ENCODE results near the gene TP53I11.

Gene TP53I11, protein sequence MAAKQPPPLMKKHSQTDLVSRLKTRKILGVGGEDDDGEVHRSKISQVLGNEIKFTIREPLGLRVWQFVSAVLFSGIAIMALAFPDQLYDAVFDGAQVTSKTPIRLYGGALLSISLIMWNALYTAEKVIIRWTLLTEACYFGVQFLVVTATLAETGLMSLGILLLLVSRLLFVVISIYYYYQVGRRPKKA

DNA sequence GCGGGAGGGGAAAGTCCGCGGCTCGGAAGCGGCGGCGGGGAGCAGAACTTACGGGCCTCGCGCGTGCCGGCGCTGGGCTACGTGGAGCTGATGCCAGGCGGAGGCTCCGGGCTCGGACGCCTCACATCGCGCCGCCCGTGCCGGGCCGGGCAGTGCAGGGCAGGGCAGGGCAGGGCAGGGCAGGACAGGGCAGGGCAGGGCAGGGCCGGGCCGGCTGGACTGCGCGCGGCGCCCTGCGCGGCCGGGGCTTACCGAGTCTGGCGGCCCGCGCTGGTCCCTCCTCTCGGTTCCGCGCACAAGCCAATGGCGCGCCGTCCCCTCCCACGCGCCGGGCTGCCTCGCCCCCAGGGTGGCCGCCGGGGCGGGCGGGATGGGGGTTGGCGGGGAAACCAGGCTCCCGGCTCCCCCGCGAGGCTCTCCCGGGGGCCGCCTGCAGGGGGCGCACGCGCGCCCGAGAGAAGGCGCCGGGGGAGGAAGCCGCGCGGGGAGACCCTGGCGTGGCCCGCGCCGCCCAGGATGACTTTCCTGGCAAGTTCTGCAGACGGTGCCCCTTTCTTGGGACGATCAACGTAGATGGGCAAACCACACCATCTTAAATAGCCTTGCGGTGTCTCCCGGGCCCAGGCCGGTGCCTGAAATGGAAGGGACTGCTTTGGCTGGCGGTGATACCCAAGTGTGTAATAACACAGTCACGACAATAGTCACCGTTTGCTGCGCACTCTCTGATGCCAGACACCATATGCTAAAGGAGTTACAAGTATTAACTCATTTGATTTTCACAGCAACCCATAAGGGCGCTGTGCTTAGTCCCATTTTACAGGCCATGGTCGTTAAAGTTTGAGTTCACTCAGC, at the start of gene TP53I11:
TSS of gene TP53I11 (minus strand) at position 259 of the 852 bp plus-strand sequence. CDS start 12,548 bp downstream, outside the sequence.
- DNase-seq (ENCODE audit: low read depth in 1 of 2, low spot score in 1 of 2): peak; percentile 41 to 62

DNA sequence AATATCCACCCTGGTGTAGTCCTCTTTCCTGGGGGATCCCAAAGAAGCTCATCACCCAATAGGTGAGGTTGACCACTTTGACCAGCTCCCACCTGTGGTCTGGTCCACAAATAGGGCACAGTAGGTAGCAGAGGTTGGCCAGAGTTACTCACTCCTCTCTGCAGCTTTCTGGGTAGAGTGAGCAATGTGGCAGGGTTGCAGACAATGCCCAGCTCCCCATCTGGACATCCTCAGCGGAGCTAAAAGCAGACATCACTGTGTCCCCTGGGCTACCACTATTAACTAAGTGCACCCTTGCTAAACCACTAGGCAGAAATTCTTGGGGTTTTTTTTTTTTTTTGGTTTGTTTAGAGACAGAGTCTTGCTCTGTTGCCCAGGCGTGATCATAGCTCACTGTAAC, 48.4 kb upstream of the TP53I11 start:
- no peak for DNase-seq (ENCODE audit: low read depth in 1 of 2, low spot score in 1 of 2)

DNA sequence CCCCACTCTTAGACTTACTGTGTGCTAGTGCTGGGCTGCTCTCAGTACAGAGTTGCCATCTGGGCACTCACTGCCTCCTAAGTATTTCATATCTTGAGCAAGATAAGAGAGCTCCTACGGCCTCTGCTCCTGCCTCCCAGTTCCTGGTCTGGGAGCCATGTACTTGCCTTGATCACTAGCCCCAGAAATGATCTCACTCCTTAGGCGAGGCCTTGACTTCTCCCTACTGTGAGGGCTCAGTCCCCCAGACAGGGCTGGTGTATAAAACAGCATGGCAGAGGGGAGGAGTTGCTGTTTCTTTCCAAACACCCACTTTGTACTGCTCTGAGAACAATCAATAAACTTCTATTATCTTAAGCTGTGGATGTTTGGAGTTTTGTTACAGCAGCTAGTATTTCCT, 47.4 kb upstream of the TP53I11 start:
- DNase-seq (ENCODE audit: low read depth in 1 of 2, low spot score in 1 of 2): no peak

DNA sequence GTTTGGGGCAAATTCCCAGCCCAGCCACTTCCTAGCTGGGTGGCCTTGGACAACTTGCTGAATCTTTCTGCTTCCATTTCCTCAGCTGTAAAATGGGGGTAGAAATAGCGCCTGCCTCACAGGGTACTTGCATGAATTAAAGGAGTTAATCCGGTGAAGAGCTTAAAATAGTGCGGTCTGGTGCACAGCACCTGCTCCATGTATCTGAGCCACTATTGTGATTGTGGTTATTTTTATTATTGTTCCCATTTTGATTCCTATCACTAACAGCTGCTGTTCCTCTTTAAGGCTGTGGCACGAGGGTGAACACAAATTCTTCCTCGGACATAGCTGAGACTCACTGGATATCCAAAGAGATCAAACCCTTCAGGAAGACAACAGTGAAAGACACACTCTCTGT, 46.9 kb upstream of the TP53I11 start:
- DNase-seq (ENCODE audit: low read depth in 1 of 2, low spot score in 1 of 2): no peak

DNA sequence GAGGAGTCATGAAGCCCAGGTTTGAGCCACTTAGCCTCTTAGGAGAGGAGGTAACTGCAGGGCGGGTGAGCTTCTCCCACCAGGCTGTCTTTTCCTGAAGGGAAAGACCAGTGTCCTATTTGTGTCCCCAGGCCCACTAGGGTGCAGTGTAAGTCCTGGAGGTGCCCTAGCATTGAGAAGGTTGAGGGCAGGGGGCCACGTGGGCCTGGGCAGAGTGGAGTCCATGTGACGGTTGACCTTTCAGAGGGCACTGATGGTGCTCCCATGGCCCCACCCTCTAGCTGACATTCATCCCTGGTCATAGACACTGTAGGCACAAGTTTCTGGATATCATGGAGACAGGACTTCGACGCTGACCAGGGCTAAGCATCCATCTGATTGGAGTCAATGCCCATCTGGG, 44.1 kb upstream of the TP53I11 start:
- no peak for DNase-seq (ENCODE audit: low read depth in 1 of 2, low spot score in 1 of 2)

DNA sequence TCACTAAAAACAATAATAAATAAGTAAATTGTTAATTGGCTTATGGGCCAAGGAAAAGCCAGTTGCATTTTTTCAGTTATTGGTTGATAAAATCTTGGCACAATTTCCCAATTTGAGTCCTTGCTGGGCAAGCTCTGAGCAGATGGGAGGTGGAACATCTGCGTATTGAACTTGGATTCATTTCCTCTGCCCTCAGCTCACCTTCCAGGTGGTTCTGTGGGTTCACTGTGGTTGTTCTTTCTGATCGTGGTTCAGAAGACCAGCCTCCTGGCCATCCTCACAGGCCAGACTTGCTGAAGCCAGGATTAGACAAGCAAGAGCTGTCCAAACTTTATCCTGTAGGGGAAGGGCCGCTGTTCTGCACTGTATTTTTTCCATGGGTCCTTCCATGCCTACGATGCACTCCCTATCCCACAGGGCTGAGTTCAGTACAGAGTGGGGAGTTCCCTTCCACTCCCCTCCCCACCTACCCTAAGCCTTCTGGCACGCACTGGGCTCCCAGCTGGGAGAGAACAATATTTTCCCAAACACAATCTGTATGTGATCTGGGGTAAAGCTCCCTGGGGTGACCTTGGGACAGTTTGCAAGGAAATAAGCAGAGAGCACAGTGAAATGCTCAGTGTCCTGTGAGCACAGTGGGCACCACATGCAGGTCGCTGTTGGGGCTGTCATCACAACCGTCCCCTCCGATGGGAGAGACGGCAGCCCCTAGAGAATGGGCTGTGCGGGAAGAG, 43.5 kb upstream of the TP53I11 start:
- DNase-seq (ENCODE audit: low read depth in 1 of 2, low spot score in 1 of 2): no peak

DNA sequence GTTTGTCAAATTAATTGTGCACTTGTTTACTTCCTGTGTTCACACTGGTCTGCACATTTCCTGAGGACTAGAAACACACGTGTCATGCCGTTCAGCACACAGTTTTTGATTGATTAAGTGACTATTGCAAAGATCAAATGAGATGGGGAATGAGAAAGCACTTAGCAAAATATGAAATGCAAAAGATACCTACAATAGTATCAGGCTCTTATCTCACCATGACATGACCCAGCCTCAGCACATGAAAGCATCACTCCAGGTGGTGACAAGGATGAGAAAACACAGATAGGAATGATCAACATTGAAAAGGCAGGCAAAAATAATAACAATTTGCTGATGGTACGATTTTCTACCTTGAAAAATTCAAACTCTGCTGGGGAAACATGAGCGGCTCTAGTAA, 42.1 kb upstream of the TP53I11 start:
- DNase-seq (ENCODE audit: low read depth in 1 of 2, low spot score in 1 of 2): no peak

DNA sequence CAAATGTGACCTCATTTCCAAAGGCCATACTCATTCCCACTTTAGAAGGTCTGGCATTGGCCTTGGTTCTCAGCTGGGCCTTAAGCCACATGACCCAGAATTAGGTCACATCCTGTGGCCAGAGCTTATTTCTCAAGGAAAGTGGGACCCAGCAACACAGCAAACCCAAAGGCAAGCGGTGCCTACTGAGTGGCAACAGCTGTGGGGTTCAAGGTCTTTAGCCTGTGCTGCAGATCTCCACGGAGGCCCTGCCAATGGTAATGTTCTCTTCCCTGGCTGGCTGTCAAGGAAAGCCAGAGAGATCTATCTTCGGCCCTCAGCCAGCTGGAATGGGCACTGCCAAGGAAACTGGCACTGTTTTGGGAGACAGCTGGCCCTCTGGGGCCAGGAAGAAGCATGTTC, 41.5 kb upstream of the TP53I11 start:
- DNase-seq (ENCODE audit: low read depth in 1 of 2, low spot score in 1 of 2): no peak

DNA sequence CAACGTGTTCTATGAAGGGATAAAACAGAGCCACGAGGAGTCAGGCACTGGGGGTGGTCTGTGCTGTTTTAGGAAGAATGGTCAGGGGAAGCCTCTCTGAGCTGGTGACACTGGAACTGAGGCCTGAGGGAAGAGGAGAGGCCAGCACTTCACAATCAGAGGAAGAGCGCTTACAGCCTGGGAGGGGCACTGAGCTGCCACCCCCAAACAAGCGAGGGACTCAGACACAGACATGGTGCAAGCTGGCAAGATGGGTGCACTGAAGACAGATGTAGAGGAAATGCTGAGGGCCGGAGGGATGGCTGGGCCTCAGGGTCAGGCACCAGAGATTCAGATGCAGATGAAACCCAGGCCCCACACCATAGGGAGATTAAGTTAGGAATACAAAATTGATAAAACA, 40.0 kb upstream of the TP53I11 start:
- DNase-seq (ENCODE audit: low read depth in 1 of 2, low spot score in 1 of 2): no peak

DNA sequence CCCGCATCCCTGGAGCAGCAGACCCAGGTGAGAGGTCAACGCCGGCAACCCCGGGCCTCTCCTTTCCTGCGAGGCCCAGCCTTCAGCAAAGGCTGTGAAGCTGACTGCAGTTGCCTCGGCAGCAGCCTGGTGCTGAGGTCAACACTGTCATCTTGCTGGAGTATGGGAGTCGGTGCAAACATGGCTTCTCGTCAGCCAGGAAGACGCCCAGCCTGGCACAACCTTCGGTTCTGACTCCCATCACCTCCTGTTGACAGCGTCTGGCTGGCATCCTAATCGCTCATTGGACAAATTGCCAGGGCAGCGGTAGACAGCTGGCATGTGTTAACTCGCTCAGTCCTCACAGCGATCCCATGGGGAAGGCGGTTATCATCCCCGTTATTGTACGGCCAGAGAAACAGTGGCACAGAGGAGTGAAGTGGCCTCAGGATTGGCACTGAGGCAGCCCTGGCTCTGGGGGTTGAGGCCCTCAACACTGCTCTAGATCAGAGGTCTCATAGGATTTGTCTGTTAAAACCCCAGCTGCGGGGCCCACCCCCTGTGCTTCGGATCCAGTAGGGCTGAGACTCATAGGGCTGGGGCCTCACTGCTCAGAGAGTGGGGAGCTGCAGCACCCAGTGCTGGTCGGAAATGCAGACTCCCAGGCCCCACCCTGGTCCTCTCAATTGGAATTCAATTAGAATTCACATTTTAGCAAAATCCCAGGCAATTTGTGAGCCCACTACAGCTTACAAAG, 39.3 kb upstream of the TP53I11 start:
- no peak for DNase-seq (ENCODE audit: low read depth in 1 of 2, low spot score in 1 of 2)

DNA sequence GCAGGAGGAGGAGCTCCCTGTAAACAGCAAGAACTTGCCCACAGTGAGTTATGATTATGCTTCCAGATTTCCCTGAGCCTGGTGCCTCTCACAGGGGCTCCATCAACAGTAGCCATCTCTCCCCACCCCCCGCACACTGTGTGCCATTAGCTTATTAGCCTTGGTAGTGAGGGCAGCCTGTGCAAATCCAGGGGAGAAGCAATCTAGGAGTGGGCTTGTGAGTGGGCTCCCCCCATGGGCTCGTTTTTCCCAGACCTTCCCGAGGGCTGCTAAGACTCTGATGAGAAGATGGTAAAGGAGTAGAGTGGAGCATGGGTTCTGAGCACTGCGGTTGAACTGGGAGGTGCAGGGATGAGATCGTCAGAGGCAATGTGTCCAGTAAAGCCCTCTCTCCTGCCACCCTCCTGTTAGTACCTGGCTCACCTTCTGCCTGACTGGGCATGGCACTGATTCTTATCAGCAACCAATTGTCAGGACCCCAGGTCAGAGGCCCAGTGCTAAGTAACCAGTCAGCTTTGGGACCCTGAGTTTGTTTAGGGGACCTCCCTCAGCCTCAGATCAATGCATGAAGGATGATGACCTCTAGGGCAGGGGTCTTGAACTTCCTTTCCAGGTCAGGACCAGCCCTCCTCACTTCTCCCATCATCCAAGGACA, 38.4 kb upstream of the TP53I11 start:
- no peak for DNase-seq (ENCODE audit: low read depth in 1 of 2, low spot score in 1 of 2)

DNA sequence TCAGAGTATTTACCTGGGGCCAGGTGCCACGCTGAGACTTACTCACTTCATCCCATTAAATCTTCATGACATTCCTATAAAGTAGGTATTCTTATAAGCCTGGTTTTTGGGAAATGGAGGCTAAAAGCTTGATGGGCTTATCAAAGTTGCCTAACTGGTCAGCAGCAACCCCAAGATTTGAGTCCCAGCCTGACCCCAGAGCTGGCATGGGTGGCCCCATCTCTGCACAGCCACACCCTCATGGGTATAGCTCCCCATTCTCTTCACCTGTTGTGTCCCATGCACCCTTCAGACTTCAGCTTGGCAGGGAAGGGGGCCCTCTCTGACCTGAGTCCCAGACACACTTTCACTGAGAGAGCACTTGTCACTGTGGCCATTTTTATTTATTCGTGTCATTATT, 37.4 kb upstream of the TP53I11 start:
- DNase-seq (ENCODE audit: low read depth in 1 of 2, low spot score in 1 of 2): no peak

DNA sequence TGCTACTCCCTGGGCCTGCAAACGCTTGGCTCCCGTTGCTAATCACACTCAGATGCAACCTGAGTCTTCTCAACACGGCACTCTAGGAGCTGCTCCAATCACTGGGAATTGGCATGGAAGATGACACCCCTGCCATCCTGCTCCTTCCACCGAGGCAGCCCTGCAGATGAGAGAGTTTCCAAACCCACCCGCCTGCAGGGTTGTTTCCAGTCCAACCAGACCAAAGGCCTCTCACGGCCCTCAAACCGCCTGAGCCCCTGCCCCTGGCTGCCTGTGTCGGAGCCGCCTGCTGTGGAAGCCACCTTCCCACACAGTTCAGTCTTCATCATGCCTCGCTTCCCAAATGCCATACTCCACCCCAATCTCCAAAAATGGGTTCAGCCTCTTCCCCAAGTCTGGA, 36.8 kb upstream of the TP53I11 start:
- no peak for DNase-seq (ENCODE audit: low read depth in 1 of 2, low spot score in 1 of 2)

DNA sequence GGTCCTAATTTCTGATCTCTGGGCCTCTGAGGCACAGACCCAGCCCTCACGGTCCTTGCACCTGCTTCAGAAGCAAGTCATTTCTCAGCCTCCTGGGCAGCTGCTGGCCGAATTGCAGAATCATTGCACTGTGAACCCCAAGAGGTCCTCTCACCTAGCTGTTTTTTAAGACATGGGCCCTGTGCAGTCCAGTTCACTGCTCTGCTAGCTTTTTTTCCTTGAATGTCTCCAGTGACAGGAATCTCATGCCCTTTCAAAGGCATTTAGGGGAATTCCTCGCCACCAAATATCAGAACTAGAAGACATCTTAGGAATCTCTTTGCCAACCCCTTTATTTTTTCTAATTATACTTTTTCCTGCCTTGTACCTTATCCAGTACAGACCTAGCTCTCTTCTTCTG, 35.6 kb upstream of the TP53I11 start:
- no peak for DNase-seq (ENCODE audit: low read depth in 1 of 2, low spot score in 1 of 2)

DNA sequence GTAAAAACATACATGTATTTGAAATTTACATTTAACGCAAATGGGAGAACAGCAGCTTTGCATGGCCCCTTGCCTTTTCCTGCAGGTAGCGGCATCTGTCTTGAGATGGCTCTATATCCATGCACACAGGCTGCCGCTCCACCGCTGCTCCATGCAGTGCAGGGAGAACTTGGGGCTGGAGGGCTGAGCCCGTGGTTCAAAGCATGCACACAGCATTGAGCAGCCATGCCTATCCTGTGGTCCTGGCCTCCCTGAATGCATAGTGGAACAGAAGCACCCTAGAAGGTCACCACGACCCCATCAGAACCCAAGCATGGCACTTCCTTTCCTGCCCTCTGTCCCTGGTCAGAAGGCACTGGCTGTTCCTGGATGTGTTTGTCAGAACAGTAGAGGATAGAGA, 35.0 kb upstream of the TP53I11 start:
- DNase-seq (ENCODE audit: low read depth in 1 of 2, low spot score in 1 of 2): no peak

DNA sequence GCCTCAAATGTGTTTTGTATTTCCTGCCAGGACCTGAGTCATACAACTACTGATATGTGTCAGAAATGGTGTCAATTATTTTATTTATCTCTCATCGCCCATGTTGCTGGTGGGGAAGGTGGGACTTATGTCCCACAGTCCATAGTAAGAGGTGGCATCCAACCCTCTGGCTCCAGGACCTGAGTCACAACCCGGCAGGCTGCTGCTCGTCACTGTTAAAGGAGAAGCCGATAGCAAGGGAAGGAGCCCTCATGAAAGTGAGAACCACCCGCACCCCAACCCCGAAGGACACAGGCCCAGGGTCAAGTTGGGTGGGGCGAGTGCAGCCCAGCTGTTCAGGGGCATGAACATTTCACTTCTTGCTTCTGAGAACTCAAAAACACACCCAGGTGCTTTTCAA, 33.1 kb upstream of the TP53I11 start:
- DNase-seq (ENCODE audit: low read depth in 1 of 2, low spot score in 1 of 2): no peak

DNA sequence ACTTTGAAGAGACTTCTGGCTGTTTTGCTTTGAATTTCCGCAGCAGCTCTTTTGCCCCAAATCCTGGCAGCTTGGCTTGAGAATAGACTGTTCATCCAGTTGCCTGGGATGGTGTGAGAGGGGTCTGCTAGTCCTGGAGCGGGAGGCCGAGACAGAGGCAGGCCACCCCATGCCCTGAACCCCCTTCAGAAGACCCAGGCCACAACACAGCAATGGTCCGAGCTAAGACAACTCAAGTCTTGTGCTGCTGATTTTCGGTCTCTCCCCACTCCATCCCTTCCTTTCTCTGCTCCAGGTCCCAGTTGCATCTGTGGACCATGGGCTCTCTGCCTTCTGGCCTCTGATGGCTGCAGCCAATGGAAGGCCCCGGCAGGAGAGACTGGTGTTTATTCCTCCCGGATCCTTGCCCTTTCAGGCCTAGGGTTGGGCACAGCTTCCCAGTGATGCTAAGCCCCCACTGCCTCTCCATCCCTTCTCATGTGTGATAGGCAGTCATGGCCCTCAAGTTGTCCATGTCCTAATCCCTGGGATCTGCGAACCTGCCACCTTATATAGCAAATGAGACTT, 31.9 kb upstream of the TP53I11 start:
- no peak for DNase-seq (ENCODE audit: low read depth in 1 of 2, low spot score in 1 of 2)

DNA sequence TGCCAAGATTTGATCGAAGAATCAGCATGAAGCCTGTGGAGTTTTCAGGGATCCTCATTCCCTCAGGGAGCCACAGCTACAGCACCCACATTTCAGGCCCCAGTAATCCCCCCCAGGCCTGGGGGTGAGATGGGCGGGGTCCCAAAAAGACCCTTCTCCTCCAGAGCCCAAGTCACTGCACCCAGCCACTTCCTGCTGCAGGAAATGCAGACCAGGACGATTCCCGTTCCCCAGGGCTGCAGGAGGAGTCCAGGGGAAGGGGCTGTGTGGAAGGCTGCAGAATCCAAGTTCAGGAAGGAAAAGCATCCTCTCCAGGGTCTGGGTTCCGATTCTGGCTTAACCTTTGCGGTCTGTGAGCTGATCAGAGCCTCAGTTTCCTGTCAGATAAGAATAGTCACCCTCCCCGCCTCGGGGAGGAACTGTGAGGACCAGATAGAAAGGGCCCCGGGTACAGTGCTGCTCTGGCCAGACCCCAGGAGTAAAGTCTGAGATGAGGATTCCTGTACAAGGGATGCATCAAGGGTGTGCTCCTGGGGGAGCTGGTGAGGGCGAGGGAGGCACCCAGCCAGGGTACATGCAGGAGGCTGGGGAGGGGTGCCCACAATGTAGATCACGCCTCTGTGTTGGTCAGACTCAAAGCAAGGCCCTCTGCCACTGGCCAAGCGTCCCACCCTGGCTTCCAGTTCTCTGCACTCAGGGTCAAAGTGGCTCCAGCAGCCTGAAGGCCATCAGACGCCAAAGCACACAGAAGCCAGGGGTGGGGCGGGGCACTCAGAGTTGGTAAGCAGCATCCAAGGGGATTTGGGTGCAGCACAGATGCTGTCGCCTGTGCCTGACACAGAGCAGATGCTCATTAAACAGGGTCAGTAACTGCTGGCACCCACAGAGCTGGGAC, 30.1 kb upstream of the TP53I11 start:
- no peak for DNase-seq (ENCODE audit: low read depth in 1 of 2, low spot score in 1 of 2)

DNA sequence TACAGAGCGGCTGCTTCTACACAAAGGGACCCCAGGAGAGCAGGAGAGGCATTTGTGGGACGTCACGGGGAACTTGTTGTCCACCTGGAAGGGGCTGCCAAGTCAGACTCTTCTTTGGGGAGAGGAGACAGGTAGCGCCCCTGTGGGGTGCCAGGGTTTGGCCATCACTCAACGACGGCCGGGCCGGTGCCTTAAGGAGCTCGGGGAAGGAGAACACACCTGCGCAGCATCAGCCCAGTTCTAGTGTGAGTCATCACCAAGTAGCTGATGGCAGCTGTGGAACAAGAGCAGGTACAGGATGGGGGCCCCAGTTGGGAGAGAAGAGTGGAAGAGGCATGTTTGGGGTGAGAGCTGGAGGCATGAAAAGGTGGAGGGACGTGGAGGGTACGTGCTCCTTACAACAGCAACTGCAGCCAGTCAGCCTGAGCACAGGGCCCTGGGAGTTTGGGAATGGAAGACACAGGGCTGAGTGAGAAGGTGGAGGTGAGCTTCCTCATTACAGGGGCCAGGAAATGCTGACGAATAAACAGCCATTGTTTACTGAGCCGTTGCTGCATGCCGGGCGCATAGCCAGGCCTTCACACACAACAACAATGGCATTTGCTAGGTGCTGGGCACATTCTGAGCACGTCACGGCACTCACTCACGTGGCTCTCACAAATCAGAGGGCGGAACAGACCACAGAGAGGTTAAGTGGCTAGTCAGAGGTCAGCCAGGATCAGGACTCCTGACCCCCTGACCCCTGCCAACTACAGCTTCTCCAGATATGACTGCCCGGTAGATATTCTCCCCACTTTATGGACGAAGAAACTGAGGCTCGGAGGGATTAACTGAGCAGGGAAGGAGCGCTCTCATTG, 29.1 kb upstream of the TP53I11 start:
- DNase-seq (ENCODE audit: low read depth in 1 of 2, low spot score in 1 of 2): no peak
